ENCODE measurements around the gene PRELID3B. TPM values are rescaled to one million over a fixed set of nuclear protein-coding genes. Genes with fewer than 3 reads are reported as not detected.

The PRELID3B gene
- total and polyA plus RNA-seq, 2 of the 8 experiments (the other 6 are each of a cell fraction or from before 2014, with no cell fraction given): 8.1 to 50.5 TPM

GRCh38 chr20:59047938-59048680, 5.5 kb upstream of the PRELID3B start:
- Histone ChIP-seq H3K4ac (replicated peaks; ENCODE audit: insufficient read length, low read depth, low read length) (no peak overlapping the region), H2BK15ac (ENCODE audit: low read length) (no peak overlapping the region), H3K9me3 (ENCODE audit: insufficient read depth in 2 of 2, low read depth in 1 of 2, low read length in 1 of 2) (no peaks in the 10 kb centered on the region), H2AFZ (ENCODE audit: low read length) (no peak overlapping the region), H3K56ac (replicated peaks; ENCODE audit: insufficient read length, low read depth, low read length) (no peak overlapping the region), H3K14ac (ENCODE audit: insufficient read length) (no peak overlapping the region), H2BK5ac (ENCODE audit: low read depth, low read length) (no peak overlapping the region), H2AK5ac (ENCODE audit: low read depth, low read length) (no peak overlapping the region), H3K79me2 (ENCODE audit: control insufficient read depth in 1 of 2, insufficient read depth in 2 of 2, low read length in 2 of 2) (no peaks in the 10 kb centered on the region), H3K36me3 (ENCODE audit: control insufficient read depth in 2 of 4, insufficient read depth in 4 of 4, low read length in 3 of 4) (no peaks in the 10 kb centered on the region), H3K27me3 (replicated peaks in 1 of 4; ENCODE audit: control insufficient read depth in 3 of 4, extremely low read depth in 1 of 4, insufficient read depth in 3 of 4, low read length in 3 of 4) (no peaks in the 10 kb centered on the region), H3K4me2 (ENCODE audit: insufficient read depth in 1 of 2, low read depth in 2 of 2, low read length in 2 of 2) (no peak overlapping the region), H2BK120ac (replicated peaks; ENCODE audit: low read depth, low read length) (no peak overlapping the region), H4K20me1 (replicated peaks in 1 of 2; ENCODE audit: control insufficient read depth in 1 of 2, insufficient read depth in 2 of 2, low read length in 2 of 2) (no peaks in the 10 kb centered on the region), H3K23ac (ENCODE audit: insufficient read length) (no peak overlapping the region), H3K23me2 (ENCODE audit: low read depth, low read length) (no peaks in the 10 kb centered on the region; the same call in 1 of the 2 replicates), H3K9ac (replicated peaks in 1 of 4; ENCODE audit: extremely low read depth in 1 of 4, low read depth in 3 of 4, low read length in 3 of 4) (no peak overlapping the region), H2BK20ac (ENCODE audit: low read length) (no peak overlapping the region), H3K79me1 (ENCODE audit: low read depth, low read length) (no peaks in the 10 kb centered on the region), H3K27ac (ENCODE audit: low read depth, low read length) (no peak overlapping the region), H4K8ac (ENCODE audit: extremely low read depth, insufficient read depth, low read length) (no peak overlapping the region), H3K4me3 (ENCODE audit: extremely low read depth in 1 of 4, insufficient read depth in 2 of 4, low read depth in 3 of 4, low read length in 4 of 4) (no peak overlapping the region), H4K5ac (ENCODE audit: insufficient read length, low read depth, low read length) (no peak overlapping the region), H2BK12ac (ENCODE audit: low read depth, low read length) (no peak overlapping the region), H4K91ac (replicated peaks; ENCODE audit: insufficient read length, low read length) (no peak overlapping the region), H3K4me1 (replicated peaks in 1 of 4; ENCODE audit: control insufficient read depth in 3 of 4, insufficient read depth in 4 of 4, low read length in 3 of 4) (peaks cover 0 to 2% (median 0%) of the 10 kb centered on the region in 4 experiments; a peak in 1 of 7 replicates), H3K18ac (ENCODE audit: extremely low read depth, low read length) (no peak overlapping the region)
- ChIA-PET POLR2A (ENCODE audit: partially characterized antibody) (no interaction called here), CTCF (ENCODE audit: partially characterized antibody) (no interaction called here)
- DNase-seq (ENCODE audit: low read depth in 1 of 2, low spot score in 2 of 2): no peak
- WGBS, 2 experiments (ENCODE audit: extremely low coverage in 1 of 2, insufficient coverage in 1 of 2, insufficient read length in 1 of 2, insufficient replicate concordance in 2 of 2, low coverage in 1 of 2, low lambda C conversion rate in 2 of 2, missing lambda C conversion rate in 1 of 2): 92% methylated on average over 5 of the region's 5 CpGs; no CpG with 5 or more reads in 1 of the 2 experiments
- no peak for FAIRE-seq
- no peak for TF ChIP-seq SP2 (IDR thresholded peaks at IDR 0.05; ENCODE audit: low read length)
- TF ChIP-seq HDAC2 (IDR thresholded peaks at IDR 0.05; ENCODE audit: borderline replicate concordance in 1 of 2, low read depth in 2 of 2, low read length in 2 of 2): no peak
- TF ChIP-seq, protein P1, sequence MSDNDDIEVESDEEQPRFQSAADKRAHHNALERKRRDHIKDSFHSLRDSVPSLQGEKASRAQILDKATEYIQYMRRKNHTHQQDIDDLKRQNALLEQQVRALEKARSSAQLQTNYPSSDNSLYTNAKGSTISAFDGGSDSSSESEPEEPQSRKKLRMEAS (IDR thresholded peaks at IDR 0.05): no peak
- TF ChIP-seq NANOG (IDR thresholded peaks at IDR 0.05; ENCODE audit: insufficient read depth, low read depth, low read length, poor library complexity, severe bottlenecking): no peak
- no peak for TF ChIP-seq RBBP5 (IDR thresholded peaks at IDR 0.05; ENCODE audit: borderline replicate concordance, low read depth, low read length)
- no peak for TF ChIP-seq ASH2L (IDR thresholded peaks at IDR 0.05; ENCODE audit: low read length)
- no peak for TF ChIP-seq BRCA1 (IDR thresholded peaks at IDR 0.05; ENCODE audit: low read depth, low read length)
- no peak for TF ChIP-seq KDM4A (IDR thresholded peaks at IDR 0.05; ENCODE audit: low read depth, low read length, severe bottlenecking)
- no peak for TF ChIP-seq SIRT6 (IDR thresholded peaks at IDR 0.05; ENCODE audit: low read length)
- no peak for TF ChIP-seq FOSL1 (IDR thresholded peaks at IDR 0.05; ENCODE audit: insufficient read depth, low read depth, low read length)
- no peak for TF ChIP-seq CREB1 (IDR thresholded peaks at IDR 0.05)
- TF ChIP-seq, protein P2, sequence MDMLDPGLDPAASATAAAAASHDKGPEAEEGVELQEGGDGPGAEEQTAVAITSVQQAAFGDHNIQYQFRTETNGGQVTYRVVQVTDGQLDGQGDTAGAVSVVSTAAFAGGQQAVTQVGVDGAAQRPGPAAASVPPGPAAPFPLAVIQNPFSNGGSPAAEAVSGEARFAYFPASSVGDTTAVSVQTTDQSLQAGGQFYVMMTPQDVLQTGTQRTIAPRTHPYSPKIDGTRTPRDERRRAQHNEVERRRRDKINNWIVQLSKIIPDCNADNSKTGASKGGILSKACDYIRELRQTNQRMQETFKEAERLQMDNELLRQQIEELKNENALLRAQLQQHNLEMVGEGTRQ (IDR thresholded peaks at IDR 0.05; ENCODE audit: low read length): no peak
